HepG2 (cell line): ENCODE results near the gene FGD4. TPM values are rescaled to one million over a fixed set of nuclear protein-coding genes. Genes with fewer than 3 reads are reported as not detected.

ENCODE experiments used
- ATF3 ChIP-seq: sonication (generic); formaldehyde crosslinking; IDR thresholded peaks from 2 replicates; pipeline ENCODE4 v1.4.0; 2020; ENCODE audit warnings: missing genetic modification reagents
- BRCA1 ChIP-seq: sonication (generic); formaldehyde crosslinking; IDR thresholded peaks from 2 replicates; pipeline ENCODE4 v1.4.0; 2020; ENCODE audit warnings: missing genetic modification reagents
- E2F1 ChIP-seq: sonication (generic); formaldehyde crosslinking; IDR thresholded peaks from 2 replicates; pipeline ENCODE4 v1.5.0; 2020; ENCODE audit warnings: missing genetic modification reagents
- ELF3 ChIP-seq: IDR thresholded peaks from 2 replicates; pipeline ENCODE4 v1.6.1; 2016; ENCODE audit warnings: missing genetic modification reagents, missing compliant biosample characterization
- HDAC2 ChIP-seq: sonication (generic); formaldehyde crosslinking; IDR thresholded peaks from 2 replicates; pipeline ENCODE4 v1.4.0; 2020; ENCODE audit warnings: missing genetic modification reagents
- HNF4G ChIP-seq, 2 experiments: sonication (generic) in 1 of 2; formaldehyde crosslinking in 1 of 2; IDR thresholded peaks; 2 replicates each; pipeline versions ENCODE4 v1.4.0 to v1.6.1; 2011 to 2020; ENCODE audit warnings: borderline replicate concordance in 2 of 2, low read depth in 2 of 2, mild to moderate bottlenecking in 2 of 2, low read length in 1 of 2, missing genetic modification reagents in 1 of 2, moderate library complexity in 1 of 2
- NRL ChIP-seq: sonication (generic); formaldehyde crosslinking; IDR thresholded peaks from 2 replicates; pipeline ENCODE4 v1.5.0; 2020; ENCODE audit warnings: missing genetic modification reagents, mild to moderate bottlenecking, moderate library complexity, borderline replicate concordance
- RCOR2 ChIP-seq: IDR thresholded peaks from 2 replicates; pipeline ENCODE4 v1.6.1; 2016; ENCODE audit warnings: missing biosample characterization, missing genetic modification reagents
- SALL1 ChIP-seq: sonication (generic); formaldehyde crosslinking; IDR thresholded peaks from 2 replicates; pipeline ENCODE4 v1.8.0; 2022; ENCODE audit warnings: mild to moderate bottlenecking, missing genetic modification reagents
- SOX13 ChIP-seq, 3 experiments: fragments of 450-650 bp in 1 of 3; sonication (generic) in 1 of 3; formaldehyde crosslinking in 1 of 3; IDR thresholded peaks in 2 of 3; conservative IDR thresholded peaks in 1 of 3; 2 replicates each; pipeline versions ENCODE4 v1.5.0 to v1.6.1; 2016 to 2020; ENCODE audit warnings: antibody characterized with exemption in 1 of 3, mild to moderate bottlenecking in 1 of 3, missing compliant biosample characterization in 1 of 3, missing genetic modification reagents in 1 of 3, moderate library complexity in 1 of 3
- SP5 ChIP-seq: IDR thresholded peaks from 2 replicates; pipeline ENCODE4 v1.6.1; 2016; ENCODE audit warnings: low read depth, borderline replicate concordance
- TEAD3 ChIP-seq: optimal IDR thresholded peaks from 2 replicates; pipeline ENCODE3; 2016; ENCODE audit warnings: borderline replicate concordance
- ZBTB40 ChIP-seq, 2 experiments: fragments of 450-650 bp in 1 of 2; sonication (generic) in 1 of 2; formaldehyde crosslinking in 1 of 2; IDR thresholded peaks; 2 replicates each; pipeline versions ENCODE4 v1.6.1 to v1.8.0; 2016 to 2022; ENCODE audit warnings: antibody characterized with exemption in 1 of 2, mild to moderate bottlenecking in 1 of 2, missing genetic modification reagents in 1 of 2
- ZGPAT ChIP-seq: IDR thresholded peaks from 2 replicates; pipeline ENCODE4 v1.6.1; 2016; ENCODE audit warnings: mild to moderate bottlenecking
- ZMYM3 ChIP-seq: sonication (generic); formaldehyde crosslinking; IDR thresholded peaks from 2 replicates; pipeline ENCODE4 v1.5.1; 2020; ENCODE audit warnings: mild to moderate bottlenecking, missing genetic modification reagents
- ZNF441 ChIP-seq: sonication (generic); formaldehyde crosslinking; IDR thresholded peaks from 2 replicates; pipeline ENCODE4 v1.7.0; 2021; ENCODE audit warnings: missing genetic modification reagents, borderline replicate concordance
- polyA plus RNA-seq, 8 experiments: library from polyadenylated mRNA; depleted of rRNA in 3 of 8; stranded (reverse) in 7 of 8; unstranded in 1 of 8; fragments of >200 nt; fragmentation: Illumina TruSeq in 4 of 8; extraction: Trizol in 4 of 8; gene quantifications; 2 replicates each; pipeline versions ENCODE4 v1.2.1 to v1.2.3, GENCODE V29; 2011 to 2016; ENCODE audit warnings: low read depth in 4 of 8, missing spikeins in 1 of 8, mixed read lengths in 1 of 8; ENCODE audit not compliant: insufficient read depth in 1 of 8
- total RNA-seq, 5 experiments: library from RNA; depleted of rRNA; stranded (reverse); fragments of >200 nt; fragmentation: Illumina TruSeq; extraction: Trizol; gene quantifications; 2 replicates each; pipeline ENCODE4 v1.2.3, GENCODE V29; 2016; ENCODE audit warnings: low read depth in 1 of 5

The FGD4 gene
- total and polyA plus RNA-seq, 2 of the 13 experiments (the other 11 are each of a cell fraction or from before 2014, with no cell fraction given), result 4.6 to 6.6 TPM

GRCh38 chr12:32533971-32534590, 134.7 kb downstream of the FGD4 start (continued):
- TF ChIP-seq ZGPAT (CRISPR knock-in tag) (peak; percentile 58), TEAD3 (CRISPR knock-in tag) (peak; percentile 92), RCOR2 (CRISPR knock-in tag) (peak; percentile 68; the same call in 1 of the 2 replicates), SP5 (CRISPR knock-in tag) (peak; percentile 68), ZNF441 (CRISPR knock-in tag) (0 out of 2 replicates have a peak, but pooled peaks have one; percentile 43), NRL (CRISPR knock-in tag) (no peak), ATF3 (peak; percentile 16; the same call in 1 of the 2 replicates), ZMYM3 (CRISPR knock-in tag) (peak; percentile 46; the same call in 1 of the 2 replicates), HNF4G (IDR thresholded peaks at IDR 0.05; ENCODE audit: borderline replicate concordance, low read depth, low read length) (peak; percentile 11; the same call in 1 of the 2 replicates), HNF4G (CRISPR knock-in tag; IDR thresholded peaks at IDR 0.05; ENCODE audit: borderline replicate concordance, low read depth) (no peak), SALL1 (CRISPR knock-in tag) (peak; percentile 91), E2F1 (CRISPR knock-in tag) (no peak), SOX13 (IDR thresholded peaks at IDR 0.05) (no peak), SOX13 (CRISPR knock-in tag; conservative IDR thresholded peaks at IDR 0.05 in 1 of 2, IDR thresholded peaks at IDR 0.05 in 1 of 2) (peak in 1 of 2 experiments; percentile 87; a peak in 2 of 4 replicates), BRCA1 (no peak), ELF3 (CRISPR knock-in tag) (peak; percentile 82), HDAC2 (CRISPR knock-in tag) (peak; percentile 94), ZBTB40 (IDR thresholded peaks at IDR 0.05) (no peak), ZBTB40 (CRISPR knock-in tag; IDR thresholded peaks at IDR 0.05) (no peak)
